Loucy (cell line): ENCODE measurements around the gene PLEKHA6.

Source experiments
- H2AFZ ChIP-seq: fragments of 200-600 bp; sonication (generic); 2 replicates; pipeline ENCODE4 v1.6.0; 2016; ENCODE audit warnings: antibody characterized with exemption, mild to moderate bottlenecking, low read length, moderate library complexity
- H3F3A ChIP-seq: fragments of 200-600 bp; 2 replicates; pipeline ENCODE4 v1.6.0; 2016; ENCODE audit warnings: antibody characterized with exemption, low read depth, mild to moderate bottlenecking
- H3K27me3 ChIP-seq: fragments of 200-600 bp; sonication (generic); 2 replicates; pipeline ENCODE4 v1.6.1; 2014; ENCODE audit warnings: low read length, mild to moderate bottlenecking; ENCODE audit not compliant: insufficient read depth, poor library complexity, severe bottlenecking
- H3K36me3 ChIP-seq: fragments of 200-600 bp; sonication (generic); 2 replicates; pipeline ENCODE4 v1.6.1; 2016; ENCODE audit warnings: low read length; ENCODE audit not compliant: insufficient read depth
- H3K4me1 ChIP-seq: fragments of 200-600 bp; sonication (generic); 2 replicates; pipeline ENCODE4 v1.5.1; 2014; ENCODE audit warnings: low read length, mild to moderate bottlenecking; ENCODE audit not compliant: insufficient read depth, poor library complexity, severe bottlenecking
- H3K4me2 ChIP-seq: fragments of 200-600 bp; sonication (generic); 2 replicates; pipeline ENCODE4 v1.6.0; 2014; ENCODE audit warnings: antibody characterized with exemption, low read length, low read depth, mild to moderate bottlenecking; ENCODE audit not compliant: poor library complexity, severe bottlenecking
- H3K4me3 ChIP-seq: fragments of 200-600 bp; sonication (generic); 2 replicates; pipeline ENCODE4 v1.5.1; 2014; ENCODE audit warnings: low read length, mild to moderate bottlenecking, mixed read lengths; ENCODE audit not compliant: poor library complexity, severe bottlenecking
- H3K79me2 ChIP-seq: fragments of 200-600 bp; sonication (generic); 2 replicates; pipeline ENCODE4 v1.6.1; 2014; ENCODE audit warnings: low read length; ENCODE audit not compliant: insufficient read depth
- H3K9ac ChIP-seq: fragments of 200-600 bp; sonication (generic); 2 replicates; pipeline ENCODE4 v1.6.0; 2014; ENCODE audit warnings: mild to moderate bottlenecking, low read depth, low read length, moderate library complexity; ENCODE audit not compliant: poor library complexity, severe bottlenecking
- H3K9me2 ChIP-seq: fragments of 200-600 bp; sonication (generic); replicated peaks from 2 replicates; pipeline ENCODE4 v1.6.1; 2016; ENCODE audit warnings: low read depth, low read length, mixed read lengths
- H3K9me3 ChIP-seq: fragments of 200-600 bp; sonication (generic); 2 replicates; pipeline ENCODE4 v1.6.1; 2014; ENCODE audit warnings: mild to moderate bottlenecking, antibody characterized with exemption, low read length, low read depth; ENCODE audit not compliant: insufficient read depth
- H4K20me1 ChIP-seq: fragments of 200-600 bp; sonication (generic); 2 replicates; pipeline ENCODE4 v1.6.0; 2014; ENCODE audit warnings: antibody characterized with exemption, low read length, mild to moderate bottlenecking; ENCODE audit not compliant: insufficient read depth, poor library complexity, severe bottlenecking
- CTCF ChIP-seq: fragments of 200-600 bp; sonication (generic); conservative IDR thresholded peaks from 2 replicates; pipeline ENCODE4 v1.5.1; 2014; ENCODE audit warnings: mild to moderate bottlenecking, antibody characterized with exemption, low read length
- EZH2phosphoT487 ChIP-seq: fragments of 200-600 bp; IDR thresholded peaks from 2 replicates; pipeline ENCODE4 v1.6.1; 2018; ENCODE audit warnings: antibody characterized with exemption, mild to moderate bottlenecking, moderate library complexity, borderline replicate concordance

The PLEKHA6 gene

GRCh38 chr1:204207136-204207616 is 152.6 kb downstream of the PLEKHA6 start:
- Histone ChIP-seq H3K9ac (no peak overlapping the region), H3K79me2 (no peaks in the 10 kb centered on the region), H3K4me1 (no peaks in the 10 kb centered on the region), H3K9me2 (no peaks in the 10 kb centered on the region), H4K20me1 (no peaks in the 10 kb centered on the region), H3K9me3 (no peaks in the 10 kb centered on the region), H3K4me2 (no peak overlapping the region), H2AFZ (peak overlapping the region; percentile 80), H3K27me3 (no peaks in the 10 kb centered on the region), H3K36me3 (no peaks in the 10 kb centered on the region), H3F3A (no peaks in the 10 kb centered on the region), H3K4me3 (no peak overlapping the region)
- TF ChIP-seq CTCF = peak; percentile 89
- TF ChIP-seq EZH2phosphoT487 = no peak

- H3K36me3 ChIP-seq = no peaks in the 10 kb centered on the region
- no peak overlapping the region for H3K4me2 ChIP-seq
- TF ChIP-seq EZH2phosphoT487 (no peak), CTCF (no peak)
- H3K9me2 ChIP-seq = no peaks in the 10 kb centered on the region
- no peak overlapping the region for H3K9ac ChIP-seq
- H3K79me2 ChIP-seq = no peaks in the 10 kb centered on the region
- no peaks in the 10 kb centered on the region for H4K20me1 ChIP-seq
- H2AFZ ChIP-seq = no peak overlapping the region
- H3K27me3 ChIP-seq = no peaks in the 10 kb centered on the region
- no peaks in the 10 kb centered on the region for H3K9me3 ChIP-seq
- no peaks in the 10 kb centered on the region for H3F3A ChIP-seq
- H3K4me3 ChIP-seq = no peak overlapping the region
- no peaks in the 10 kb centered on the region for H3K4me1 ChIP-seq
Measured at GRCh38 chr1:204206121-204206520, 153.6 kb downstream of the PLEKHA6 start.

- Histone ChIP-seq H2AFZ (no peak overlapping the region), H3K4me1 (no peaks in the 10 kb centered on the region), H3K4me3 (no peak overlapping the region), H4K20me1 (no peaks in the 10 kb centered on the region), H3K9ac (no peak overlapping the region), H3K27me3 (no peaks in the 10 kb centered on the region), H3F3A (no peaks in the 10 kb centered on the region), H3K36me3 (no peaks in the 10 kb centered on the region), H3K9me3 (no peaks in the 10 kb centered on the region), H3K4me2 (no peak overlapping the region), H3K9me2 (no peaks in the 10 kb centered on the region), H3K79me2 (no peaks in the 10 kb centered on the region)
- TF ChIP-seq CTCF (no peak), EZH2phosphoT487 (no peak)
Measured at GRCh38 chr1:204205486-204205885, 154.2 kb downstream of the PLEKHA6 start.
